ENCODE data around the gene HBA2. TPM values are rescaled to one million over a fixed set of nuclear protein-coding genes. Genes with fewer than 3 reads are reported as not detected.

The HBA2 gene
- total RNA-seq, 5 donors from 2014 or later (not counting 1 experiment from before 2014, with no cell fraction given) = 13.2 TPM; not detected in 4

DNA sequence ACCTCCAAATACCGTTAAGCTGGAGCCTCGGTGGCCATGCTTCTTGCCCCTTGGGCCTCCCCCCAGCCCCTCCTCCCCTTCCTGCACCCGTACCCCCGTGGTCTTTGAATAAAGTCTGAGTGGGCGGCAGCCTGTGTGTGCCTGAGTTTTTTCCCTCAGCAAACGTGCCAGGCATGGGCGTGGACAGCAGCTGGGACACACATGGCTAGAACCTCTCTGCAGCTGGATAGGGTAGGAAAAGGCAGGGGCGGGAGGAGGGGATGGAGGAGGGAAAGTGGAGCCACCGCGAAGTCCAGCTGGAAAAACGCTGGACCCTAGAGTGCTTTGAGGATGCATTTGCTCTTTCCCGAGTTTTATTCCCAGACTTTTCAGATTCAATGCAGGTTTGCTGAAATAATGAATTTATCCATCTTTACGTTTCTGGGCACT, 4.7 kb downstream of the HBA2 start:
- Histone ChIP-seq H3K4me3 (ENCODE audit: control insufficient read depth in 1 of 2, extremely low read depth in 1 of 2, low read length in 1 of 2) (no peak overlapping the region), H3K27ac (ENCODE audit: low read length) (no peak overlapping the region), H3K27me3 (replicated peaks in 1 of 2; ENCODE audit: control insufficient read depth in 2 of 2, extremely low read depth in 1 of 2, insufficient read depth in 2 of 2, low read length in 1 of 2) (peaks cover 10 to 62% of the 10 kb centered on the region in 2 experiments), H3K4me1 (ENCODE audit: control insufficient read depth in 1 of 2, extremely low read depth in 1 of 2, insufficient read depth in 2 of 2, low read length in 2 of 2) (peaks cover 0 to 34% of the 10 kb centered on the region in 2 experiments), H3K9me3 (no peaks in the 10 kb centered on the region), H3K36me3 (ENCODE audit: control insufficient read depth in 2 of 2, extremely low read depth in 1 of 2, insufficient read depth in 1 of 2, low read length in 1 of 2) (no peaks in the 10 kb centered on the region)
- DNase-seq (no peak), ATAC-seq (replicated peaks in 1 of 4) (no peak)
- ChIA-PET CTCF (no interaction called here), POLR2A (no interaction called here)
- Mint-ChIP-seq H3K27me3 (peaks cover 21 to 48% of the 10 kb centered on the region in 2 donors), H3K27ac (no peak overlapping the region), H3K4me1 (peaks cover 12 to 35% (median 17%) of the 10 kb centered on the region in 3 donors), H3K9me3 (no peaks in the 10 kb centered on the region), H3K36me3 (no peaks in the 10 kb centered on the region), H3K4me3 (peak overlapping the region in 1 of 3 donors; percentile 51)
- 9% methylated on average over 6 of the region's 13 CpGs for WGBS (ENCODE audit: insufficient coverage)

GRCh38 chr16:177981-178667, 5.4 kb downstream of the HBA2 start:
- Histone ChIP-seq H3K4me1 (ENCODE audit: control insufficient read depth in 1 of 2, extremely low read depth in 1 of 2, insufficient read depth in 2 of 2, low read length in 2 of 2) (peaks cover 0 to 34% of the 10 kb centered on the region in 2 experiments), H3K4me3 (ENCODE audit: control insufficient read depth in 1 of 2, extremely low read depth in 1 of 2, low read length in 1 of 2) (no peak overlapping the region), H3K9me3 (no peaks in the 10 kb centered on the region), H3K27me3 (replicated peaks in 1 of 2; ENCODE audit: control insufficient read depth in 2 of 2, extremely low read depth in 1 of 2, insufficient read depth in 2 of 2, low read length in 1 of 2) (peaks cover 10 to 61% of the 10 kb centered on the region in 2 experiments), H3K27ac (ENCODE audit: low read length) (no peak overlapping the region), H3K36me3 (ENCODE audit: control insufficient read depth in 2 of 2, extremely low read depth in 1 of 2, insufficient read depth in 1 of 2, low read length in 1 of 2) (no peaks in the 10 kb centered on the region)
- 83% methylated on average over 5 of the region's 11 CpGs for WGBS (ENCODE audit: insufficient coverage)
- Mint-ChIP-seq H3K27ac (no peak overlapping the region), H3K27me3 (peaks cover 21 to 48% of the 10 kb centered on the region in 2 donors), H3K9me3 (no peaks in the 10 kb centered on the region), H3K36me3 (no peaks in the 10 kb centered on the region), H3K4me1 (peaks cover 12 to 35% (median 17%) of the 10 kb centered on the region in 3 donors), H3K4me3 (peak overlapping the region in 1 of 3 donors; percentile 51)
- ATAC-seq (replicated peaks in 1 of 4) (no peak), DNase-seq (no peak)
- CTCF ChIA-PET = no interaction called here
- POLR2A ChIA-PET = no interaction called here

GRCh38 chr16:178668-179015, 6.0 kb downstream of the HBA2 start:
- Histone ChIP-seq H3K36me3 (ENCODE audit: control insufficient read depth in 2 of 2, extremely low read depth in 1 of 2, insufficient read depth in 1 of 2, low read length in 1 of 2) (no peaks in the 10 kb centered on the region), H3K4me3 (ENCODE audit: control insufficient read depth in 1 of 2, extremely low read depth in 1 of 2, low read length in 1 of 2) (no peak overlapping the region), H3K27me3 (replicated peaks in 1 of 2; ENCODE audit: control insufficient read depth in 2 of 2, extremely low read depth in 1 of 2, insufficient read depth in 2 of 2, low read length in 1 of 2) (peaks cover 10 to 56% of the 10 kb centered on the region in 2 experiments), H3K9me3 (no peaks in the 10 kb centered on the region), H3K27ac (ENCODE audit: low read length) (no peak overlapping the region), H3K4me1 (ENCODE audit: control insufficient read depth in 1 of 2, extremely low read depth in 1 of 2, insufficient read depth in 2 of 2, low read length in 2 of 2) (peaks cover 0 to 30% of the 10 kb centered on the region in 2 experiments)
- Mint-ChIP-seq H3K36me3 (no peaks in the 10 kb centered on the region), H3K4me3 (no peak overlapping the region), H3K27me3 (peaks cover 18 to 43% of the 10 kb centered on the region in 2 donors), H3K4me1 (peaks cover 12 to 32% (median 14%) of the 10 kb centered on the region in 3 donors), H3K27ac (no peak overlapping the region), H3K9me3 (no peaks in the 10 kb centered on the region)
- ChIA-PET CTCF (no interaction called here), POLR2A (no interaction called here)
- DNase-seq (no peak), ATAC-seq (replicated peaks in 1 of 4) (no peak)
- WGBS (ENCODE audit: insufficient coverage) = 84% methylated on average over 5 of the region's 11 CpGs

- Histone ChIP-seq H3K27me3 (replicated peaks in 1 of 2; ENCODE audit: control insufficient read depth in 2 of 2, extremely low read depth in 1 of 2, insufficient read depth in 2 of 2, low read length in 1 of 2) (peaks cover 10 to 54% of the 10 kb centered on the region in 2 experiments), H3K27ac (ENCODE audit: low read length) (no peak overlapping the region), H3K9me3 (no peaks in the 10 kb centered on the region), H3K4me3 (ENCODE audit: control insufficient read depth in 1 of 2, extremely low read depth in 1 of 2, low read length in 1 of 2) (peak overlapping the region in 1 of 2 donors; percentile 29), H3K36me3 (ENCODE audit: control insufficient read depth in 2 of 2, extremely low read depth in 1 of 2, insufficient read depth in 1 of 2, low read length in 1 of 2) (no peaks in the 10 kb centered on the region), H3K4me1 (ENCODE audit: control insufficient read depth in 1 of 2, extremely low read depth in 1 of 2, insufficient read depth in 2 of 2, low read length in 2 of 2) (peaks cover 0 to 30% of the 10 kb centered on the region in 2 experiments)
- 83% methylated on average over 7 of the region's 17 CpGs for WGBS (ENCODE audit: insufficient coverage)
- Mint-ChIP-seq H3K27me3 (peaks cover 16 to 39% of the 10 kb centered on the region in 2 donors), H3K36me3 (no peaks in the 10 kb centered on the region), H3K4me3 (peak overlapping the region in 2 of 3 donors; percentile 43 to 71), H3K4me1 (peaks cover 11 to 28% (median 13%) of the 10 kb centered on the region in 3 donors), H3K9me3 (no peaks in the 10 kb centered on the region), H3K27ac (no peak overlapping the region)
- CTCF ChIA-PET = no interaction called here
- ATAC-seq (replicated peaks in 1 of 4) (no peak), DNase-seq (no peak)
- POLR2A ChIA-PET = no interaction called here
Measured at GRCh38 chr16:179211-180092, 6.8 kb downstream of the HBA2 start.

DNA sequence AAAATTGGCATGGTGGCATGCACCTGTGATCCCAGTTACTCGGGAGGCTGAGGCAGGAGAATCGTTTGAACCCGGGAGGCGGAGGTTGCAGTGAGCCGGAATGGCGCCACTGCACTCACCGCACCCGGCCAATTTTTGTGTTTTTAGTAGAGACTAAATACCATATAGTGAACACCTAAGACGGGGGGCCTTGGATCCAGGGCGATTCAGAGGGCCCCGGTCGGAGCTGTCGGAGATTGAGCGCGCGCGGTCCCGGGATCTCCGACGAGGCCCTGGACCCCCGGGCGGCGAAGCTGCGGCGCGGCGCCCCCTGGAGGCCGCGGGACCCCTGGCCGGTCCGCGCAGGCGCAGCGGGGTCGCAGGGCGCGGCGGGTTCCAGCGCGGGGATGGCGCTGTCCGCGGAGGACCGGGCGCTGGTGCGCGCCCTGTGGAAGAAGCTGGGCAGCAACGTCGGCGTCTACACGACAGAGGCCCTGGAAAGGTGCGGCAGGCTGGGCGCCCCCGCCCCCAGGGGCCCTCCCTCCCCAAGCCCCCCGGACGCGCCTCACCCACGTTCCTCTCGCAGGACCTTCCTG, 7.5 kb downstream of the HBA2 start, which contains the start of gene HBQ1:
HBQ1 (plus strand) TSS at position 359 of the 575 bp plus-strand sequence; CDS start at position 387, 28 bp downstream.
- Histone ChIP-seq H3K27ac (ENCODE audit: low read length) (no peak within 1 kb of the TSS), H3K27me3 (replicated peaks in 1 of 2; ENCODE audit: control insufficient read depth in 2 of 2, extremely low read depth in 1 of 2, insufficient read depth in 2 of 2, low read length in 1 of 2) (peaks cover 10 to 46% of the 10 kb centered on the region in 2 experiments), H3K4me3 (ENCODE audit: control insufficient read depth in 1 of 2, extremely low read depth in 1 of 2, low read length in 1 of 2) (peak within 1 kb of the TSS; percentile 42 to 67), H3K9me3 (no peaks in the 10 kb centered on the region), H3K36me3 (ENCODE audit: control insufficient read depth in 2 of 2, extremely low read depth in 1 of 2, insufficient read depth in 1 of 2, low read length in 1 of 2) (no peaks in the 10 kb centered on the region), H3K4me1 (ENCODE audit: control insufficient read depth in 1 of 2, extremely low read depth in 1 of 2, insufficient read depth in 2 of 2, low read length in 2 of 2) (peaks cover 0 to 28% of the 10 kb centered on the region in 2 experiments)
- H3K4me1 Mint-ChIP-seq = peaks cover 3 to 22% (median 10%) of the 10 kb centered on the region in 3 donors
- H3K27ac Mint-ChIP-seq = no peak within 1 kb of the TSS
- ChIA-PET CTCF (interaction anchor here in 1 of 2 donors (0.7 to 0.8 kb wide), 3 partner anchors 9 to 182 kb away, joined by 3 to 8 read pairs (median 7); no protein-coding TSS in a partner anchor), POLR2A (no interaction called here)
- WGBS (ENCODE audit: insufficient coverage) = 11% methylated on average over 50 of the region's 59 CpGs
- ATAC-seq (replicated peaks in 1 of 4) = peak in 3 of 4 experiments; percentile 9 to 16 (median 13)
- H3K36me3 Mint-ChIP-seq = no peaks in the 10 kb centered on the region
- no peaks in the 10 kb centered on the region for H3K9me3 Mint-ChIP-seq
- peaks cover 9 to 31% of the 10 kb centered on the region in 2 donors for H3K27me3 Mint-ChIP-seq
- H3K4me3 Mint-ChIP-seq = peak within 1 kb of the TSS; percentile 6 to 71 (median 57)
- peak in 11 of 35 experiments; percentile 9 to 60 (median 21) for DNase-seq

Data from T-cell (primary cell).